ENCODE measurements around the gene KIAA0319L. TPM values are rescaled to one million over a fixed set of nuclear protein-coding genes. Genes with fewer than 3 reads are reported as not detected.
A peak's percentile ranks its signal among the peaks of the same experiment; 100 is the strongest.

KIAA0319L gene
- total RNA-seq, 2 donors from 2014 or later, result 68.4 to 77.6 TPM

DNA sequence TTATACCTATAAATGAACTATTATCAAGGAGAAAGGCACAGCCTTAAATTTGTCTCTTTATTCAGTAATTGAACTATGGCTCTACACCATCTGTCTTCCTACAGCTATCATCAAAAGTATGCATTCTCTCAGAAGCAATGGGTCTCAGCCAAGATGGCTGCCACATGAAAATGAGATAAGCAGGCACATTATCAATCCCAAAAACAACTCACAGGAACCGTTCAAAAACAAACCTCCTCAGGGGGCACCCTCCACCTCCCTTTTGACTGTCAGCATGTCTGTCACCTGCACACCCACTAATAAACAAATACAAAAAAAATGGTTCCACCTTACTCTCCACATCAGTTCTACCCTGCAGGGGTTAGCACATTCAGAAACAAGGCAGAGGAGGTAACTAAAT lies 23.6 kb downstream of the KIAA0319L start:
- Histone ChIP-seq H3K27ac (ENCODE audit: low read depth, low read length) (no peak overlapping the region), H3K4me3 (ENCODE audit: low read length) (no peak overlapping the region), H3K4me1 (ENCODE audit: control insufficient read depth, insufficient read depth, low read length) (peaks cover 6% of the 10 kb centered on the region), H3K9me3 (ENCODE audit: control insufficient read depth, low read length) (peaks cover 47% of the 10 kb centered on the region), H3K9ac (ENCODE audit: extremely low read depth, low read length, poor library complexity, severe bottlenecking) (no peak overlapping the region), H3K36me3 (ENCODE audit: control insufficient read depth, insufficient read depth, low read length) (peaks cover 41% of the 10 kb centered on the region), H3K27me3 (ENCODE audit: control insufficient read depth, insufficient read depth, low read length, poor library complexity, severe bottlenecking) (no peaks in the 10 kb centered on the region)
- Mint-ChIP-seq H3K4me1 (peaks cover 44% of the 10 kb centered on the region), H3K36me3 (ENCODE audit: low read depth) (peaks cover 42% of the 10 kb centered on the region), H3K9me3 (peaks cover 26% of the 10 kb centered on the region), H3K27me3 (ENCODE audit: insufficient read depth) (no peaks in the 10 kb centered on the region), H3K4me3 (no peak overlapping the region), H3K27ac (peak overlapping the region; percentile 34)
- WGBS, 2 experiments (ENCODE audit: insufficient coverage in 1 of 2, insufficient read length in 1 of 2), result 39% methylated on average over 1 of the region's 1 CpG; no CpG with 5 or more reads in 1 of the 2 experiments
- TF ChIP-seq, protein P1, sequence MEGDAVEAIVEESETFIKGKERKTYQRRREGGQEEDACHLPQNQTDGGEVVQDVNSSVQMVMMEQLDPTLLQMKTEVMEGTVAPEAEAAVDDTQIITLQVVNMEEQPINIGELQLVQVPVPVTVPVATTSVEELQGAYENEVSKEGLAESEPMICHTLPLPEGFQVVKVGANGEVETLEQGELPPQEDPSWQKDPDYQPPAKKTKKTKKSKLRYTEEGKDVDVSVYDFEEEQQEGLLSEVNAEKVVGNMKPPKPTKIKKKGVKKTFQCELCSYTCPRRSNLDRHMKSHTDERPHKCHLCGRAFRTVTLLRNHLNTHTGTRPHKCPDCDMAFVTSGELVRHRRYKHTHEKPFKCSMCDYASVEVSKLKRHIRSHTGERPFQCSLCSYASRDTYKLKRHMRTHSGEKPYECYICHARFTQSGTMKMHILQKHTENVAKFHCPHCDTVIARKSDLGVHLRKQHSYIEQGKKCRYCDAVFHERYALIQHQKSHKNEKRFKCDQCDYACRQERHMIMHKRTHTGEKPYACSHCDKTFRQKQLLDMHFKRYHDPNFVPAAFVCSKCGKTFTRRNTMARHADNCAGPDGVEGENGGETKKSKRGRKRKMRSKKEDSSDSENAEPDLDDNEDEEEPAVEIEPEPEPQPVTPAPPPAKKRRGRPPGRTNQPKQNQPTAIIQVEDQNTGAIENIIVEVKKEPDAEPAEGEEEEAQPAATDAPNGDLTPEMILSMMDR (conservative IDR thresholded peaks at IDR 0.05), result no peak
- peak; percentile 56 for DNase-seq

DNA sequence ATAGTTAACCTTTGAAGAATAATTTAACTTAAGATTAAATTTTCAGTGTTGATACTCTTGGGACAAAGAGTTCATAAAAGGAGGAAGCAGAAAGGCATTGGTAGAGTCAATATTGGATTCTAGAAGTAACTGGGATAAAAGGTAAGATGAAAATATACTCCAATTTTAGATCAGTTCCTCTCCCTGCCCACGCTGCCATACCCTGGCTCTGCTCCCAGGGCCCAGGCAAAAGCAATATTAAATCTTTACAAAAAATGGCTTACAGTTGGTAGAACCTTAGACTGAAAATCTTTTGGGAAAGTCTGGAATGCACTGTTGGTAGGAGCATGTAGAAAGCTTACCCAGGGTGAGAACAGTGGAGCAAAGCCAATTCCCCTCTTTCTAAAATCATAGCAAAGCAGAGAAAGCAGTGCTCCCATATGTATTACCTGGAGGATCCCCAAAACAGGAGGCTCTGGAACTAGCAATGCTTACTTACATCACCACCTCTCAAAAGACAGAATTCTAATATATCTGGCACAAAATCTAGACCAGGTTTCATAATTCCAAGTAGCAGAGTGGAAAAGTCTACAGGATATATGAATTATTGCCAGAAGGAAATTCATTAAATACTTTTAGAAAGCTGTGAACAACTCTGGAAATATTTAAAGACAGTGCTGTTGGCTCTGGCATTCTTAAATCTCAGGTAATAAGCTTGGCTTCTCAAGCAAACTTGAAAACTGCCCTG lies 24.5 kb downstream of the KIAA0319L start:
- 100% methylated on average over 1 of the region's 1 CpG; no CpG with 5 or more reads in 1 of the 2 experiments for WGBS, 2 experiments (ENCODE audit: insufficient coverage in 1 of 2, insufficient read length in 1 of 2)
- Mint-ChIP-seq H3K4me1 (peaks cover 40% of the 10 kb centered on the region), H3K4me3 (no peak overlapping the region), H3K27me3 (ENCODE audit: insufficient read depth) (no peaks in the 10 kb centered on the region), H3K9me3 (peaks cover 34% of the 10 kb centered on the region), H3K27ac (no peak overlapping the region), H3K36me3 (ENCODE audit: low read depth) (peaks cover 46% of the 10 kb centered on the region)
- Histone ChIP-seq H3K9me3 (ENCODE audit: control insufficient read depth, low read length) (peaks cover 56% of the 10 kb centered on the region), H3K9ac (ENCODE audit: extremely low read depth, low read length, poor library complexity, severe bottlenecking) (no peak overlapping the region), H3K36me3 (ENCODE audit: control insufficient read depth, insufficient read depth, low read length) (peaks cover 43% of the 10 kb centered on the region), H3K4me3 (ENCODE audit: low read length) (peak overlapping the region; percentile 39), H3K4me1 (ENCODE audit: control insufficient read depth, insufficient read depth, low read length) (peaks cover 6% of the 10 kb centered on the region), H3K27ac (ENCODE audit: low read depth, low read length) (no peak overlapping the region), H3K27me3 (ENCODE audit: control insufficient read depth, insufficient read depth, low read length, poor library complexity, severe bottlenecking) (no peaks in the 10 kb centered on the region)
- TF ChIP-seq, protein P1 (conservative IDR thresholded peaks at IDR 0.05), result no peak
- no peak for DNase-seq

DNA sequence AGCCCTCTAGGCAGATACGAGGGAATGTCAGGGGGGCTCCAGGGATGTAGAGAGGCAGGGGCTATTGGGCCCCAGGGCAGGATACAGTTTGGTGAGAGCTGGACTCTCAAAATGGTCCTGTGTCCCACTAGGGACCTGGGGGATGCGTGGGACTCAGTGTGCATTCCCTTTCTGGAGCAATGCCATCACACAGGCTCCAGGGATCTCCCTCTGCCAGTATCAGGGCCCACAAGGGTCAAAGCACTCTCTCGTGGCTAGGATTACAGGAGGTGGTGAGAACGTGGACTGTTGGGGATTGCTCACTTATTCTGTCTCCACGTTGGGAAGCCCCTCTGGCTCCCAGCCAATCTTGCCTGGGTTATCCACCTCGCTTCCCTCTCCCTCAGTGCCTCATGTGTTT lies 25.8 kb downstream of the KIAA0319L start:
- H3K27me3 Mint-ChIP-seq (ENCODE audit: insufficient read depth), result no peaks in the 10 kb centered on the region
- Histone ChIP-seq H3K27ac (ENCODE audit: low read depth, low read length) (no peak overlapping the region), H3K4me1 (ENCODE audit: control insufficient read depth, insufficient read depth, low read length) (peaks cover 6% of the 10 kb centered on the region), H3K9me3 (ENCODE audit: control insufficient read depth, low read length) (peaks cover 69% of the 10 kb centered on the region), H3K4me3 (ENCODE audit: low read length) (no peak overlapping the region), H3K27me3 (ENCODE audit: control insufficient read depth, insufficient read depth, low read length, poor library complexity, severe bottlenecking) (no peaks in the 10 kb centered on the region), H3K9ac (ENCODE audit: extremely low read depth, low read length, poor library complexity, severe bottlenecking) (no peak overlapping the region), H3K36me3 (ENCODE audit: control insufficient read depth, insufficient read depth, low read length) (peaks cover 43% of the 10 kb centered on the region)
- H3K27ac Mint-ChIP-seq, result no peak overlapping the region
- no peak overlapping the region for H3K4me3 Mint-ChIP-seq
- no peak for DNase-seq
- peaks cover 51% of the 10 kb centered on the region for H3K36me3 Mint-ChIP-seq (ENCODE audit: low read depth)
- WGBS, 2 experiments (ENCODE audit: insufficient coverage in 1 of 2, insufficient read length in 1 of 2), result 96 to 100% methylated on average over 5 to 6 of the region's 6 CpGs
- H3K9me3 Mint-ChIP-seq, result peaks cover 45% of the 10 kb centered on the region
- H3K4me1 Mint-ChIP-seq, result peaks cover 27% of the 10 kb centered on the region
- TF ChIP-seq, protein P1 (conservative IDR thresholded peaks at IDR 0.05), result no peak
